HUES6 (cell line): ENCODE results near the gene SLC35G6.

Experiments
- H3K27ac ChIP-seq: 2 replicates; pipeline ENCODE4 v1.7.0; 2013; ENCODE audit warnings: low read depth, mild to moderate bottlenecking, low read length, inconsistent platforms
- H3K27me3 ChIP-seq: 2 replicates; pipeline ENCODE4 v1.6.1; 2013; ENCODE audit warnings: low read length; ENCODE audit not compliant: control insufficient read depth, insufficient read depth
- H3K36me3 ChIP-seq: 2 replicates; pipeline ENCODE4 v1.6.1; 2013; ENCODE audit warnings: low read length; ENCODE audit not compliant: control insufficient read depth, insufficient read depth
- H3K4me1 ChIP-seq: 2 replicates; pipeline ENCODE4 v1.6.1; 2013; ENCODE audit warnings: low read length; ENCODE audit not compliant: control insufficient read depth, insufficient read depth
- H3K4me3 ChIP-seq: 2 replicates; pipeline ENCODE4 v1.5.1; 2013; ENCODE audit warnings: low read depth, low read length
- H3K9ac ChIP-seq: one replicate; pipeline ENCODE4 v1.6.1; 2013; ENCODE audit warnings: mild to moderate bottlenecking, low read length
- H3K9me3 ChIP-seq: 2 replicates; pipeline ENCODE4 v1.6.1; 2013; ENCODE audit warnings: low read depth, low read length; ENCODE audit not compliant: control insufficient read depth, insufficient read depth

SLC35G6 gene

GRCh38 chr17:7440834-7441195 lies 40.4 kb upstream of the SLC35G6 start:
- peak overlapping the region; percentile 90 for H3K27ac ChIP-seq
- H3K9ac ChIP-seq: peak overlapping the region; percentile 93

GRCh38 chr17:7441266-7441665 lies 40.0 kb upstream of the SLC35G6 start:
- peaks cover 36% of the 10 kb centered on the region for H3K4me1 ChIP-seq
- H3K9me3 ChIP-seq: no peaks in the 10 kb centered on the region
- no peak overlapping the region for H3K27ac ChIP-seq
- H3K27me3 ChIP-seq: peaks cover 47% of the 10 kb centered on the region
- H3K4me3 ChIP-seq: peak overlapping the region; percentile 95
- H3K36me3 ChIP-seq: no peaks in the 10 kb centered on the region
- H3K9ac ChIP-seq: no peak overlapping the region

More at GRCh38 chr17:7440834-7441195, 40.4 kb upstream of the SLC35G6 start:
- H3K27me3 ChIP-seq: peaks cover 47% of the 10 kb centered on the region
- peaks cover 31% of the 10 kb centered on the region for H3K4me1 ChIP-seq
- no peaks in the 10 kb centered on the region for H3K9me3 ChIP-seq
- no peaks in the 10 kb centered on the region for H3K36me3 ChIP-seq
- peak overlapping the region; percentile 95 for H3K4me3 ChIP-seq

DNA sequence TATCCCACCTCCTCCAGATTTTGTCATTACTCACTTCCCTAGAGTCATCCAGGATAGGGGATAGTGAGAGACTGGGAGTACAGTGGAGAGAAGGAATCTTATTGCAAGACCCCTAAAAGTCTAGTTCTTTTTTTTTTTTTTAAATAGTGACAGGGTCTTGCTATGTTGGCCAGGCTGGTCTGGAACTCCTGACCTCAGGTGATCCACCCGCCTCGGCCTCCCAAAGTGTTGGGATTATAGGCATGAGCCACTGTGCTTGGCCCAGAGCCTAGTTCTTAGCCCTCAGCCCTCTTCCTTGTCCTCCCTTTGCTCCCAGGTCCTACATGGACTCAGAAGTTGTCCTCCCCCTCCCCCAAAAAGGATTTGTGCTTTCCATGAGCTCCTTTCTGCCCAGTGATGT lies 39.1 kb upstream of the SLC35G6 start:
- H3K27ac ChIP-seq: no peak overlapping the region
- H3K27me3 ChIP-seq: peaks cover 52% of the 10 kb centered on the region
- H3K36me3 ChIP-seq: no peaks in the 10 kb centered on the region
- H3K9ac ChIP-seq: no peak overlapping the region
- no peaks in the 10 kb centered on the region for H3K9me3 ChIP-seq
- no peak overlapping the region for H3K4me3 ChIP-seq
- peaks cover 40% of the 10 kb centered on the region for H3K4me1 ChIP-seq

DNA sequence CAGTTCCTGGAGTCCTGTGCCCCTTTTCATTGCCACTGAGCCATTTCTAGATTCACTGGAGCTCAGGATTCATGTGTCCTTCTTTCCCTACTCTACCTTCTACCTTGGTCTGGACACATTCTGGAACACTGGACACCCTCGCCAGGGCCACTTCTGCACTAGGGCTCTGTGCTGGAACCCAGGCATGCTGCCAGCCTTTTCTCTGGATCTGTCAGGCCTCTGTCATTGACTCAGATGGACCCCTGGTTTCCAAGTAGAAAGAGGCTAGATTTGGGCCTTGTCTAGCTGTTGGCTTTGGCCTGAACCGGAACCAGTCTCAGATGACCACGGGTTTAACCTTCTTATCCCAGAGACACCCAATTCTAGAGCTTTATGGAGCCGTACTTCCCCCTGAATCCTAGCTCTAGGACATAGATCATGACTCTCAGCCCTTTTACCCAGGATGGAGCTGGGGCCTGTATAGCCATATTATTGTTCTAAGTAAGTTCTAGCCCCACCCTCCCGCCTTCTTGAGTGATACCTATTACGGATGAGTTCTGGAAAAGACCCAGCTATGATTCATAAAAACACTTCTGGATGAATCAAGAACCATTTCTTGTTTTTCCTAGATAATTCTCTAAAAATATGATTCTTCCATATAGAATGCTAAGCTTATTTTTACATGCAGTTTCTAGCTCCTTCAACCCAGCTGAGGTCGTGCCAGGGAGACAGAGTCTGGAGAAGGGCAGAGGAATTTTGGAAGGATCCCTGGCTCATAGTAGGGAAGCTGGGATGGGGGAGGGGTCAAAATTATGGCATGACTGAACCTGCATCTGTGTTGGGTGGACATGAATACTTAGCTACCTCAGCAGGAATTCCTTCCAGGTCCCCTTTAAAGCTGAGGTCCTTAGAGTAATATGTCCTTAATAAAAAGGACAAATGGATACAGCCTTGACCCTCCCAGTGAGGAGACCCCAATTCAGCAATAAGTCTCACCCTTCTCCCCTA lies 37.5 kb upstream of the SLC35G6 start:
- no peak overlapping the region for H3K9ac ChIP-seq
- peaks cover 30% of the 10 kb centered on the region for H3K4me1 ChIP-seq
- peaks cover 42% of the 10 kb centered on the region for H3K27me3 ChIP-seq
- H3K9me3 ChIP-seq: no peaks in the 10 kb centered on the region
- no peak overlapping the region for H3K27ac ChIP-seq
- no peak overlapping the region for H3K4me3 ChIP-seq
- no peaks in the 10 kb centered on the region for H3K36me3 ChIP-seq

DNA sequence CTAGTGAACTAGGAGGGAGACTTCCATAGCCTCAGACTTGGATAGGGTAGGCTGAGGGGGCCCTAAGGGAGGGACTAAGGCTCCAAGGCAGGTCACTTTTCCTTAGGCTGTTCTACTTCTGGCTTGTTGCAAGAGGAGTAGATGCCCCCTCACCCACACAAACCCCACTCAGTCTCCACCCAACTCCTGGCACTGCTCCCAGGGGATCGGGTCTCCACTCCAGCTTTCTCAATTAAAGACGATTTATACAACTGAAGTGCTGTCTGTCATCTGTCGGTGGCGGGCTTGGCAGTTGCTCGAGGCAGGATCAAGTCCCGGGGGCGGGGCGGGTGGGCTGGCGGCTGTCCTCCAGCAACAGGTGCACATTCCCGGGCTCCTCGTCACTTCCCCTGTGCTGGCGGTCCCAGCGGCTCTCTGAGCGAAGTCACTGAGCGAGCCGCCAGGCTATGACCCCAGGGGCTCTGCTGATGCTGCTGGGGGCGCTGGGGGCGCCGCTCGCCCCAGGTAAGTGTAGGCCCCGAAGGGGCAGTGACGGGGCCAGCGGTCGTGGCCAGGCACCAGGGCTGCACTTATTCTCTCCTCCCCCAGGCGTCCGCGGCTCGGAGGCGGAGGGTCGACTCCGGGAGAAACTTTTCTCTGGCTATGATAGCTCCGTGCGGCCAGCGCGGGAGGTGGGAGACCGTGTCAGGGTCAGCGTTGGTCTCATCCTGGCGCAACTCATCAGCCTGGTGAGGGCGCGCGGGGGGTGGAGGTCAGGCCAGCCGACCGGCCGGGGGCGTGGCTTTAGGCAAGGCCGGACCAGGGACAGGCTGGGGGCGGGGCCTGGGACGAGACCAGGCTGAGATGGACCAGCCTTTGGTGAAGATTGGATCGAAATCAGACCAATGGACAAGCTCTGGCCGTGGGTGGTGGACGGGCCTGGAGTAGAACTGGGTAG lies 36.3 kb upstream of the SLC35G6 start, which contains the start of gene CHRNB1:
Gene CHRNB1, plus strand, starts transcription at position 380 of the 937 bp plus-strand sequence. Its CDS starts 67 bp downstream, at position 447.
- 0 out of 2 replicates have a peak within 1 kb of the TSS, but pooled peaks have one; percentile 28 for H3K27ac ChIP-seq
- no peaks in the 10 kb centered on the region for H3K36me3 ChIP-seq
- H3K9ac ChIP-seq: peak within 1 kb of the TSS; percentile 27
- peaks cover 31% of the 10 kb centered on the region for H3K27me3 ChIP-seq
- H3K4me1 ChIP-seq: peaks cover 27% of the 10 kb centered on the region
- H3K4me3 ChIP-seq: peak within 1 kb of the TSS; percentile 75
- H3K9me3 ChIP-seq: no peaks in the 10 kb centered on the region

- Histone ChIP-seq H3K27ac (0 out of 2 replicates have a peak overlapping the region, but pooled peaks have one; percentile 28), H3K27me3 (peaks cover 31% of the 10 kb centered on the region), H3K4me1 (peaks cover 27% of the 10 kb centered on the region), H3K4me3 (peak overlapping the region; percentile 75), H3K9me3 (no peaks in the 10 kb centered on the region), H3K9ac (peak overlapping the region; percentile 27), H3K36me3 (no peaks in the 10 kb centered on the region)
Measured at GRCh38 chr17:7445619-7445968, 35.7 kb upstream of the SLC35G6 start.

- no peaks in the 10 kb centered on the region for H3K9me3 ChIP-seq
- H3K4me3 ChIP-seq: no peak overlapping the region
- no peaks in the 10 kb centered on the region for H3K36me3 ChIP-seq
- H3K9ac ChIP-seq: no peak overlapping the region
- no peak overlapping the region for H3K27ac ChIP-seq
- peaks cover 15% of the 10 kb centered on the region for H3K4me1 ChIP-seq
- peaks cover 17% of the 10 kb centered on the region for H3K27me3 ChIP-seq
Measured at GRCh38 chr17:7448461-7448860, 32.8 kb upstream of the SLC35G6 start.

GRCh38 chr17:7459961-7460545 lies 21.2 kb upstream of the SLC35G6 start:
- H3K4me3 ChIP-seq: no peak overlapping the region

GRCh38 chr17:7460850-7461660 lies 20.2 kb upstream of the SLC35G6 start:
- Histone ChIP-seq H3K36me3 (peaks cover 18% of the 10 kb centered on the region), H3K9ac (no peak overlapping the region), H3K9me3 (no peaks in the 10 kb centered on the region), H3K27me3 (no peaks in the 10 kb centered on the region), H3K4me1 (peaks cover 9% of the 10 kb centered on the region), H3K4me3 (no peak overlapping the region), H3K27ac (no peak overlapping the region)

More at GRCh38 chr17:7459961-7460545, 21.2 kb upstream of the SLC35G6 start:
- H3K9me3 ChIP-seq: no peaks in the 10 kb centered on the region
- peaks cover 15% of the 10 kb centered on the region for H3K36me3 ChIP-seq
- peaks cover 9% of the 10 kb centered on the region for H3K4me1 ChIP-seq
- H3K27me3 ChIP-seq: no peaks in the 10 kb centered on the region
- no peak overlapping the region for H3K9ac ChIP-seq
- H3K27ac ChIP-seq: no peak overlapping the region
